Measurements from ENCODE around the gene METTL24.

- TF ChIP-seq, protein P1, sequence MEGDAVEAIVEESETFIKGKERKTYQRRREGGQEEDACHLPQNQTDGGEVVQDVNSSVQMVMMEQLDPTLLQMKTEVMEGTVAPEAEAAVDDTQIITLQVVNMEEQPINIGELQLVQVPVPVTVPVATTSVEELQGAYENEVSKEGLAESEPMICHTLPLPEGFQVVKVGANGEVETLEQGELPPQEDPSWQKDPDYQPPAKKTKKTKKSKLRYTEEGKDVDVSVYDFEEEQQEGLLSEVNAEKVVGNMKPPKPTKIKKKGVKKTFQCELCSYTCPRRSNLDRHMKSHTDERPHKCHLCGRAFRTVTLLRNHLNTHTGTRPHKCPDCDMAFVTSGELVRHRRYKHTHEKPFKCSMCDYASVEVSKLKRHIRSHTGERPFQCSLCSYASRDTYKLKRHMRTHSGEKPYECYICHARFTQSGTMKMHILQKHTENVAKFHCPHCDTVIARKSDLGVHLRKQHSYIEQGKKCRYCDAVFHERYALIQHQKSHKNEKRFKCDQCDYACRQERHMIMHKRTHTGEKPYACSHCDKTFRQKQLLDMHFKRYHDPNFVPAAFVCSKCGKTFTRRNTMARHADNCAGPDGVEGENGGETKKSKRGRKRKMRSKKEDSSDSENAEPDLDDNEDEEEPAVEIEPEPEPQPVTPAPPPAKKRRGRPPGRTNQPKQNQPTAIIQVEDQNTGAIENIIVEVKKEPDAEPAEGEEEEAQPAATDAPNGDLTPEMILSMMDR (IDR thresholded peaks at IDR 0.05; ENCODE audit: insufficient read depth, low read length) = no peak
- TF ChIP-seq POLR2AphosphoS5 (IDR thresholded peaks at IDR 0.05; ENCODE audit: low read depth) = no peak
- TF ChIP-seq REST (IDR thresholded peaks at IDR 0.05; ENCODE audit: insufficient replicate concordance, low read depth) = no peak
- no peak for TF ChIP-seq GABPA (IDR thresholded peaks at IDR 0.05; ENCODE audit: low read depth)
These were observed 35.3 kb downstream of the METTL24 start for GRCh38 chr6:110322874-110323242.
